Fibroblast of skin of abdomen (primary cell): ENCODE results near the gene TMEM72.

Experiments used
- DNase-seq: peaks from one replicate; pipeline ENCODE4 v3.0.0-alpha.2; 2013

The TMEM72 gene

DNA sequence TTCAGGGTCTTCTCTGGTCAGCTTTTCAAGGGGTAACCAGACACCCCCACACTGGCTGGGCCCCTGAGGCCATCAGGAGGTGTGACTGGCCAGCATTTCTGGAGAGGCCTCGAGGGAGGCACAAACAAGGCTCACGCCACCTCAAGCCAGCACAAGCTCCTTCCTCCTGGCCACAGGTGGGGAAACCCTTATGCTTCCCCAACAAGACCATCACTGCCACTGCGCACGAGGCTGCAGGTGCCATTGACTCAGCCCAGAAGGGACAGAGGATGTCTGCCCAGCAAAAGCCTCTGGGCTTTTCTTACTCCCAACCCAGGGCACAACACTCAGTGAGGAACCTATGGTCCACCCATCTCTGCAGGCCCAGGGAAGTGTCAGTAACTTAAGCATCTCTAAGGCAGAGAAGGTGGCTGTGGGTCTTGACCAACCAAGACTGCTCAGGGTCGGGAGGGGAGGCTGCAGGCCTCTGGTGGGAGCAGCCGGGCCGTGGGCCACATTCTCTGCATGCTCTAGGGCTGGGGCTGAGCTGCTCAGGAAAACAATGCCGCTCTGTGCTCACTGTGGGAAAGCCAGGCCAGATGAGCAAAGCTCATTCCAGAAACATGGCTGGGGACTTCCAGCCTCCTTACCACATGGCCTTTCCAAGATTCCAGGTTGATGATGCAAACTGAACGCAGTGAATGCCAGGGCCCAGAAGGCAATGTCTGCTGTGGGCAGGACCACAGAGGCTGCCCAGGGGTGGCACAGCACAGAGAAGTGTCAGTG, 24.2 kb downstream of the TMEM72 start:
- DNase-seq, result peak; percentile 77

DNA sequence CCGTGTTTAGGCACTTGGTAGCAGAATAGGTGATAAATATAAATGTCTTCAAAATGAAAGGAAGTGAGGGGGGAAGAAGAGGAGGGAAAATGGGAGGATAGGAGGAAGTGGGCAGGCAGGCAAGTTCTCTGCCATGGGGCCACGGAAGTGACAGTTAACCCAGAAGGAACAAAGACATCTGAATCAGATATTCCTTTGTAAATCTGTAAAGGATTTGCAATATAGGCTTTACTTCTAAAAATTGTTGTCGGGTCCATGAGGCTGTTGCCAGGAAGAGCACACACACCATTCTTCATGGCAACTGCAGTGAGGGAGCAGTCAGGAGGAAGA, 24.8 kb downstream of the TMEM72 start:
- no peak for DNase-seq

DNA sequence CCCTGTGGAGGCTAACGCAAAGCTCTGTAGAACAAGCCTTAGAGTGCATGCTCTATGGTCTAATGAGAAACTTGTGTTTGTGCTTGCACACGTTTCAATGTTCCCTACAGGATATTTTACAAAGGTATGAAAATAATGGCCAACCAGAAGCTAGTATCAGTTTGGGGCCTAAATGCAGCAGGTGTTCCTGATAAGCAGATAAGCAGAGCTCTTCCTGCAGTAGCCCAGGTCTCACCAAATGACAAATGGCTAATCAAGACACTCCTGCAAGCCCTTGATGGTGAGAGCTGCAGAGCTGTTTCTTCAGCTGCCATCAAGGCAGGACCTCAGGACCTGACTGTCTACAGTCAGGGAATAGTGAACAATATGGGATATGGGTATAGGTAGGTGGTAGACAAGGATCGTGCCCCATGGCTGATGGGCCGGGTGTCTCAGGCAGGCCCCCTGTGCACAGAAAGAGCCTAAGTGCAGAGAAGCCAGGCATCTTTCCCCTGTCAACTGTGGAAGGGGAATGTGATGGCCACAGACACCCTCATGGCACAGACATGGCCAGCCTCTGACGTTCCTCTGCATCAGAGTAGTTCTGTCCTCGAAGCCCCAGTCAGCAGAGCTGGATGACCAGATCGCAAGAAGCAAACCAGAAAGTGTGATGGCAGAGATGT, 25.3 kb downstream of the TMEM72 start:
- no peak for DNase-seq

DNA sequence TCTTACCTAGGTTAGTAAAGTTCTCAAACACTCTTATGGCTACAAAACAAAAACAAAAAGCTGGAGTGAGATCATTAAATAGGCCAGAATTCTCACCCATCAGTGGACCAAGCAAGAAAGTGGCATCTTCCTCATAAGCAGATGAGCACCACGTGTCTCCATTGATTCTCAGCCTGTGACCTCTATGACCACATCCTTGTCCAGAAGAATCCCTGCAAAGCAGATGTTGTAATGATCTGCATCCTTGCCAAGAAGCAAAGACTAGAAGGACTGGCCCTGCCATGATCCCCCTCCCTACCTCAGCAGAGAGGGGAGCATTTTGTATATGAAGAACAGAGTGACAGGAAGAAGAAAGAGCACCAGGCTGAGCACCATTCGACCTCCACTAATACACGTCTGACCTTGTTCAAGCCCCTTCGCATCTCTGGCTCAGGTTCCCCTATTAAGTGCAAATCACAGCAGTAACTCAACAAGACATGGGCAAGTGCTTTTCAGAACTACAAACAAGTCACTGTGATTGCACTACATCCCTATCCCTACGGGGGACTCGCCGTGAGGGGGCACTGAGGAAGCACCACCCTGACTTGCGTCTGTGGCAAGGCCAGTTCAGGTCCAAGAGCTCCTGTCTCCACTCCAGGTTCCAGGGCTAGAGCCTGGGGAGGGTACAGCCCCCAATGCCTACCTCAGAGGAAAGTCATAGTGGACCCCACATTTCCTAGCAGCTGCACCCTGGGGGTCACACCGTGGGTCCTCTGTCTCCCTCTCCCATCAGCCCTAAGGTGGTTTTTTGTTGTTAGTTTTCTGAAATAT, 26.3 kb downstream of the TMEM72 start:
- DNase-seq, result no peak

DNA sequence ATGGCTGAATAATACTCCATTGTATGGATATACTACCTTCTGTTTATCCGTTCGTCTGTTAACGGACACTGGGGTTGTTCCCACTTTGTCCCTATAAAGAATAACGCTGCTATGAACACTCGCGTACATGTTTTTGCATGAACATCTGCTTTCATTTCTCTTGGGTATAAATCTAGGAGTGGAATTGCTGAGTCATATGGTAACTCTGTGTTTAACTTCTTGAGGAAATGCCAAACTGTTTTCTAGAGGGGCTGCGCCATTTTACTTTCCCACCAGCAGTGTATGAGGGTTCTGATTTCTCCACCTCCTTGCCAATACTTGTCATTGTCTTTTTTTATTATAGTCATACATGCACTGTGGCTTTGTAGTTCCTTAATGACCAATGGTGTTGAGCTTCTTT, 27.8 kb downstream of the TMEM72 start:
- DNase-seq, result peak; percentile 15

DNA sequence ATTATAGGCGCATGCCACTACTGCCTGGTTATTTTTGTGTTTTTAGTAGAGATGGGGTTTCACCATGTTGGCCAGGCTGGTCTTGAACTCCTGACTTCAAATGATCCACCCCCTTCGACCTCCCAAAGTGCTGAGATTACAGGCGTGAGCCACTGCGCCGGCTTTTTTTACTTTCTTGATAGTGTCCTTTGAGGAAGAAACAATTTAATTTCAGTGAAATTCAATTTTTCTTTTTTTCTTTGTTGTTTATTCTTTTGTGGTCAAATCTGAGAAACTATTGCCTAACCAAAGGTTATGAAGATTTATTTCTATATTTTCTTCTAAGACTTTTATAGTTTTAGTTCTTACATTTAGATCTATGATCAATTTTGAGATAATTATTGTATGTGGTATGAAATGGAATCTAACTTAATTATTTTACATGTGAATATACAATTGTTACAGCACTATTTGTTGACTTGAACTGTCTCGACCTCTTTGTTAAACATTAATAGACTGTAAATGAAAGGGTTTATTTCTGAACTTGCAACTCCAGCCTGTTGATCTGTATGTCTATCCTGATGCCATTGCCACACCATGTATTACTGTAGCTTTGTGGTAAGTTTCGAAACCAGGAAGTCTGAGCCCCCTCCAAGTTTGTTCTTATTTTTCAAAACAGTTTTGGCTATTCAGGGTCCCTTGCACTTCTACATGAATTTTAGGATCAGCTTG, 28.7 kb downstream of the TMEM72 start:
- DNase-seq, result no peak

DNA sequence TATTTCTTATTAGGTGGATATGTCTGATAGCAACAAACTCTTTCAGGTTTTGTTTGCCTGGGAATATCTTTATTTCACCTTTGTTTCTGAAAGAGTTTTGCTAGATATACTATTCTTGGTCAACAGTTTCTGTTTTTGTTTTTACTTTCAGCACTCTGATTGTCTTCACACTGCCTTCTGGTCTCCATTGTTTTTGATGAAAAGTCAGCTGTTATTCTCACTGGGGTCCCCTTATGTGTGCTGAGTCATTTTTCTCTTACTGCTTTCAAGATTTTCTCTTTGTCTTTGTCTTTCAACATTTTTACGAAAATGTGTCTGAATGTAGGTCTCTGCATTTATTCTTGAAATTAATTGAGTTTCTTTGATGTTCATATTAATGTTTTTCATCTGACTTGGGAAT, 33.2 kb downstream of the TMEM72 start:
- DNase-seq, result no peak

DNA sequence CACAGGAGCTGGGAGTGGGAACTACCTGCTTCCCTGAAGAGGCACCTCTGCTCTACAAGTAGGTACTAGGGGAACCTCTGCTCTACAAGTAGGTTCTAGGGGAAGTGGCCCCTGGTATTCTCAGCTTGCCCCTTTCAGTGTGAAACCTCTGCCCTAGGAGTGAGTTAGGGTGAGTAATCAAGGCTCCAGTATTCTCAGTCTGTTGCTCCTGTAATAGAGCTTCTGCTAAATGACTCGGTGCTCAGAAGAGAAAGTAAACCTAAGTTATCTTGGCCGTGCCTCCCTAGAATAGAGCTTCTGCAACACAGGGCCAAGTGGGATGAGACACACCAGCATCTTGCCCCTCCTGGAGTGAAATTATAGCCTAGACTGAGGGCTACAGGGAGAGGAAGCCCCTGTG, 35.1 kb downstream of the TMEM72 start:
- no peak for DNase-seq

DNA sequence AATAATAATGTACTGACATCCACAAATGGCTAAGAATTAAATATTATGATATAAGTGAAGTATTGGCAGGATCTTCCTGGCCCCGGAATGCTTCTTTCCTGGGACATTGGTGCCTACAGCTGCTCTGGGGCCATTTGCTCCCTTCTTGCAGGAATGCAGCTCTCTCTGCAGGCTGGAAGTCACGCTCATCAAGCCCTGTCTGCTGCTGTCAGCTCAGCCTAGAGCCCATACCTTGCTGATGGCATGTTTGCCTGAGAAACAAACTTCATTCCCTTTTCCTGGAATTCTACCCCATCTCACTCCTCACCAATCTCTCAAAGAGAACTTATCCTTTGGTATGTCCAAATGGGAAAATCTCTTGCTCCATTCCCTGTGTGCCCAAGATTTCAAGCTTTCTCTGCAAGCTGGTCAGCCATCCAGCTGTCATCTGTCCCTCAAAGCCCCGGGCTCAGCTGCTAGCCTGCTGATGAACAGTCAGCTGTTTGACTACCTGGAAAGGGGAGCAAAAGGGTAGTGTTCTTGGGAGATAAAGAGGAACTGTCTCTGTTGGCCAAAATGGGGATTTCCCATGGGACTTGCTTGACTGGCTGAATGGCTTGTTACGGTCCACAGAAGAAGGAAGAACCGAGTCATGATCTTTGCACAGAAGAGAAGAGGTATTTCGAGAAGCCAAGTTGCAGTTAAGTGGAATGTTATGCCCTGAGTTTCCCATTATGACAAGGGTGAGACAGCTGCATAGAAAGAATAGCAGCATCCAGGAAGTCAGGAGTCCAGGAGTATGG, 36.4 kb downstream of the TMEM72 start:
- DNase-seq, result no peak

DNA sequence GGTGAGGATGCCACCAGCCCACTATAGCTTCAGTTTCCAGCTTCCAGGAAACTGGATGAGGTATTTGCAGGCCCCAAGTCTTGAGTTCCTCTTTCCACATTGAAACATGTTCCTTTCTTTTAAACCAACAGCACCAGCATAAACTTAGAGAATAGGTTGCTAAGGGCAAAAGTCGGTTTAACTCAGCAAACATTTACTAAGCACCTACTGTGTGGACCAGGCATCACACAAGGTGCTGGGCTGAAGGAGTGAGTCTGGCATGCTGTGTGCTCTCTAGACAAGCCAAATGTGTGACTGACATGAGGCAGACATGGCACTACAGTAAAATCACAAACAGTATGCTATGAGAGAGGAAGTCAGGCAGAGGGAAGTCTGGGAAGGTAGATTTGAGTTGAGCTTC, 37.5 kb downstream of the TMEM72 start:
- DNase-seq, result no peak

DNA sequence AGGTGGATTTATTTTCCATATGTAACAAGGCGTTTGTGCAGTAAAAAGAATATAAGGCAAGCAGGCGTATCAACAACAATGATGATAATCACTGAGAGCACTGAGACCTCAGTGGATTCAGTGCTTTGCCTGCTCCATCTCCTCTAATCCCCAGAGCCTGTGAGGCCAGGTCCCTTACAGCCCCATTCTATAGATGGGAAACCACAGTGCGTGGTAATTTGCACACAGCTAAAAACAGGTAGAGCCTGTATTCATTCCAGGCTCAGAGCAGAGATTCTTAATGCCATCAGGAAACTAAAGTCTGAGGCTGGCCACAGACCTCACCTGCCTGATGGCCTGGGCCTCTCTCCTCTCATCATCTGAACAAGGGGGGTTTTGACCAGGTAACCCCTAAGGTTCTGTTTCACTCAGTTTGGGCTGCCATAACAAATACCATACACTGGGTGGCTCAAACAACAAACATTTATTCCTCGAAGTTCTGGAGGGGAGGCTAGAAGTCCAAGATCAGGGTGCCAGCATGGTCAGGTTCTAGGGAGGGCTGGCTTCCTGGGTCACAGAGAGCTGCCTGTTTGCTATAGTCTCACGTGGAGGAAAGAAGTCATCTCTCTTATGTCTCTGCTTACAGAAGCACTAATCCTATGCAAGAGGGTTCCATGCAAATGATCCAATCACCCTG, 38.1 kb downstream of the TMEM72 start:
- no peak for DNase-seq

DNA sequence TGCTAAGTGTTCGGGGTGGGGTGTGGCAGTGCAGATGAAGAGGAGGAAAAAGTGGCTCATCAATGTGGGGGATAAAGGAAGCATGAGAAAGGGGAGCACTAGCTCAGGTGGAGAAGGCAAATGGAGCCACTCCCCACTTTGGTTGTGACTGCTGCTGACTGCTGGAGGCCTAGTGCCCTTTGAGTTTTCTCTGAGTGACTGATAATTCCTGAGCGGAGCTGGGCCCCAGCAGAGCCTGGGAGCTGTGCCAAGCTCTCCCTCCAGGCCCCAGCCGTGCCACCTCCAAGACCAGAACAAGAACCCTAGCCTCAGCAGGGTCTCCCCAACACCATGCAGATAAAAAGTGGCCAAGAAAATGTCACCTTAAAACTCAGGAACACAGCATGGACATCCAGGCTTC, 38.8 kb downstream of the TMEM72 start:
- no peak for DNase-seq

DNA sequence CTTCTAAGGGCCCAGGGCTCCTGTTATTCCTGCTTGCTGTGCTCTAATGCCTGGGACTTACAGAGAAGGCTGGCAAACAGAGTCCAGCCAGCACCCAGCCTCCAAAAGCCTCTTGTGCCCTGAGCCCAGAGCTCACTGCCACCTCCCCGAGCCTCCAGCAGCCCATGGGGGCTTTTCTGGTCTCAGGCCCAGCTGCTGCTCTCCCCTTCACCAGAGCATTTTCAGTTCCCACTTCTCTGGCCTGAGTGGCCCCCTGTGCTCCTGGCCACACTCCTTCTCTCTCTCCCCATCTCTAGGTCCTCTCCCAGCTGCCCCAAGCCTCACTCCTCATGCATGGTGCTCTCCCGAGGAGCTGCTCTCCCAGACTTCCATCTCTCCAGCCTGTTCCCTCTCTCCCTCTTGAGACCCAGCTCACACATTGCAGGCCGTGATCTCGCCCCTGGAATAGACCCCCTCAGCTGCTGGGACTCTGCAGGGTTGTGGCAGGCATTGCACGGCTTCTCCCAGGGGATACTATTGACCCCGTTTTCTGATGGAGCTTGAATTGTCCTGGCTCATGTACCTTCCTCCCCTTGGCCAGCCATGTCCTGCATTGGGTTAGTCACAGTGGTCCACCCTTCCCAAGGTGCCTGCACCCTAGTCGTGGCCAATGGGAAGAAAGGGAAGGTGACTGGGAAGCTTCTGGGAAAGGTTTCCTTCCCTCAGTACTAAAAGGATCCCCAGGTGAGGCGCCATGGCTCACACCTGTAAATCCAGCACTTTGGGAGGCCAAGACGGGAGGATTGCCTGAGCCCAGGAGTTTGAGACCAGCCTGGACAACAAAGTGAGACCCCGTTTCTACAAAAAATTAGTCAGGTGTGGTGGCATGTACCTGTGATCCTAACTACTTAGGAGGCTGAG, 39.4 kb downstream of the TMEM72 start:
- DNase-seq, result no peak

DNA sequence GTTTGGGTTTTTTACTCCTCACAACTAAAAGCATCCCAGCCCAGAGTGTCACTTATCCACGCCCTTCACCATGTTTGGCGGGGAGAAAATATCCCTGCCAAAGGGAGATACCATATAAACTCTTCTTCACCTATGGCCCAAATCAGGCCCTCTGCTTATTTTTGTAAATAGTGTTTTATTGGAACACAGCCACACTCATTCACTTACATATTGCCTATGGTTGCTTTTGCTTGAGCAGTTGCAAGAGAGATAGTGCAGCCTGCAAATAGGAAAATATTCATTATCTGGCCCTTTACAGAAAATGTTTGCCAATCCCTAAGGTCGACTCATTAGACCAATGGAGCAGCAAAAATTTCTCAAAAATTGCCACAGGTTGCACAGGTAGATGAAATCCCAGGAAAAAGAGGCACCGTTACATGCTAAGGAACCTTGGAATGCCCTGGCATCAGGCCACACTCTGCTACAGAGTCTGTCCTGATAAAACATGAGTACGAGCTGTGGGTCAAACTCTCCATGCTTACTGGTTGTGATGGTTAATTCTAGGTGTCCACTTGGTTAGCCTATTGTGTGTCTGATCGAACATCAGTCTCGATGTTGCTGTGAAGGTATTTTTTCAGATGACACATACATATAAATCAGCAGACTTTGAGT, 40.6 kb downstream of the TMEM72 start:
- no peak for DNase-seq

DNA sequence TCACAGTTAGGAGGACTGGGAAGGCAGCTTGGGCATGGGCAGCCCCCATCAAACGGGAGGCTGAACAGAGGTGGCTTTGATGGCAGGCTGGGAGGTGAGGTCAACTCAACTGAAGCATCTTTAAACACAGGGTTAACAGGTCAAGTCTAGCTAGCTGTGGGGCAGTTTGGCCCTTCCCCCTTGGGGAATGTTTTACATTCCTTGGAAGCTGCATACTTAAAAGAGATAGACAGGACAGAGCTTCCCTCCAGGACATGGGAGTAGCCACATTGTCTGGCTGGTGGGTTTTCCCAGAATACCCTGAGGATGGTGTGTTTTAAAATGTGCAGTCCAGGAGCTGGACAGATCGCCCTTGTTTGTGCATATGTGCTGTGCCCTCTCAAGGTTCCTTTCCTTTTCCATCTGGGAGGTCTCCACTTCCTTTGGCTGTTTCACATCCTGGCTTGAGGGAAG, 41.7 kb downstream of the TMEM72 start:
- no peak for DNase-seq

DNA sequence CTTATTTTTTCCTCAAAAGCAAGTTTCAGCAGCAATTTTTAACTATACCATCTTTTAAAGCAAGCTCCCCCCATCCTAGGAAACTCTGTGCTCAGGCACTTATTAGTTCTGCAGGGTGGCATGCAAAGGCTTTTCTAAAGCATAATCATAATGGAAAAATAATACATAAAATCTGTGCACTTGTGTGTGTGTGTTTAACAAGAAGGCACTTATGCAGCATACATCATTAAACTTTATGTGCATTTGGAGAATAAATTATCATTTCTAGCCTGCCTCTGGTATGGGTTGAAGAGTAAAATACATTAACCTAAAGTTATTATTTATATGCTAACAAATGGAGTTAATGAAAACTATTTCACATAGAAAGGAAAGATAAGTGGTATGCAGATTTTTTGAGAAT, 42.9 kb downstream of the TMEM72 start:
- DNase-seq, result no peak

DNA sequence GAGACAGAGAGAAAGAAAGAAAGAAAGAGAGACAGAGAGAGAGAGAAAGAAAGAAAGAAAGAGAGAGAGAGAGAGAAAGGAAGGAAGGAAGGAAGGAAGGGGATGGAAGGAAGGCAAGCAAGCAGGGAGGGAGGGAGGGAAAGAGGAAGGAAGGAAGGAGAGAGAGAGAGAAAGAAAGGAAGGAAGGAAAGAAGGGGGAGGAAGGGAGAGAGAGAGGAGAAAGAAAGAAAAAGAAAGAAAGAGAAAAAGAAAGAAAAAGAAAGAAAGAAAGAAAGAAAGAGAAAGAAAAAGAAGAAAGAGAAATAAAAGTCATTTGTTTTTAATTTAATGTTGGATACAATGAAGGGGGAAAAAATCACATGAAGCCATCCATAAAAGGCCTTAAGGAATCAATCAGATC, 43.8 kb downstream of the TMEM72 start:
- DNase-seq, result no peak

DNA sequence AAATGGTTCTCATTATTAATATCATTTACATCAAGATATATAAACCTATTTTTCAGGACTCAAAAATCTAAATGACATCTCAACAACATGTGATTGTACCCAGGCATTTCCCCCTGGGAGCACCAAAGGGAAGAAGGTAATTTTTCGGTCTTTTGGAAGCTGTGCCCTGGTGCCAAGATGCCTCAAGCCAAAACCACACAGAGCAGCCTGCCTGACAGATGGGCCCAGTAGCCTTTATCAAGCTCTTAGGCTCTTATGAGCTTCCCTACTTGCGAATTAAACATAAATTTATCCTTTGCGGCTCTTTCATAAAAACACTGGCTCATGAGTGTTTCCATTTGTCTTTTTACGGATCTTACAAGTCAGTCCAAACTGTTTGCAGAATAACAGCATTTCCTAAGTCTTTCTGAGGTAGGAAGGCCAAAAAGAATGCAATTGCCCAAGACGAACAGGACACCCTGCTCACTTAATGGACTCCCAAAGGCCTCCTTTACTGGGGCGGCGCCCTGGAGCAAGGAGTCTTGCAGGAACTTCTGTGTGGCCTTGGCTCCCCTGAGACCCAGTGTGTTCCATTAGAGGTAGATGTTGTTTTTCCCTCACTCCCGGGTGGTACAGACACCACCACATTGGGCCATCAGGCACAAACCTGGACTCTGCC, 44.4 kb downstream of the TMEM72 start:
- no peak for DNase-seq

DNA sequence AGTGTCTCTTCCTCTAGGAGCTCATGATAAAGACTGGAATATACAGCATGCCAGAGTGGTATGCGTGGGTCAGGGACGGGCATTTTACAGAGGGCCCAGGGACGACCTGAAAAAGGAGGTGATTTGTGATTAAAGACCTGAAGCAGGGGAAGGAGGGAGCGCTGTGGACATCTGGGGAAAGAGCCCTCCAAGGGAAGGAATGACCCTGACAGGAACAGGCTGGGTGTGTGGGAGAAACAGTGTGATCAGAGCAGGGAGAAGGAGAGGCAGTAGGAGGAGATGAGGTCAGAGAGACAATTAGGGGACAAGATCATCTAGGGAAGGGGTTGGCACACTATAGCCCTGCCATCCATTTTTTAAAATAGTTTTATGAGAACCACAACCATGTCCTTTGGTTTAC, 45.1 kb downstream of the TMEM72 start:
- DNase-seq, result no peak
